Measurements from ENCODE around the gene SRP14.

SRP14 gene

GRCh38 chr15:40072216-40072990, 33.4 kb upstream of the SRP14 start:
- TF ChIP-seq CTCF (IDR thresholded peaks at IDR 0.05; ENCODE audit: low read depth, low read length, missing control alignments) = no peak
- no peak for DNase-seq (ENCODE audit: low read depth)
- H3K4me3 ChIP-seq (ENCODE audit: low read depth, low read length) = no peak overlapping the region

DNA sequence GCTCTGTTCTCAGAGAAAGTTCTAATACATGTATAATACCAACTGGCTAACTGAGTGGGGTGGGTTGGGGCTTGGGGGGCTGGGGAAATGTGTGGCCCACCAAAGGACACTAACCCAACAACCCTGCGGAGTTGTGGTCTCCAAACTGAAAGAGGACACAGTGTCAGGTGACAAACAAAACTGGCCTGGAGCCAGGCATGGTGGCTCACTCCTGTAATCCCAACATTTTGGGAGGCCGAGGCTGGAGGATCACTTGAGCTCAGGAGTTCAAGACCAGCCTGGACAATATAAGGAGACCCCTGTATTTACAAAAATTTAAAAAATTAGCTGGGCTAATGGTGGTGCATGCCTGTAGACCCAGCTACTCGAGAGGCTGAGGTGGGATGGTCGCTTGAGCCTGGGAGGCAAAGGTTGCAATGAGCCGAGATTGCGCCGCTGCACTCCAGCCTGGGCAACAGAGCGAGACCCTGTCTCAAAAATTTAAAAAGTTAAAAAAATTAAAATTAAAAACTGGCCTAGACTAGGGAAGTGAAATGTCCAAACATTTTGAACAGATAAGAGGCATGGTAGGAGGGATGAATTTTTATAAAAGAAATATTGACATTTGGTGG, 31.7 kb upstream of the SRP14 start:
- no peak for TF ChIP-seq CTCF (IDR thresholded peaks at IDR 0.05; ENCODE audit: low read depth, low read length, missing control alignments)
- H3K4me3 ChIP-seq (ENCODE audit: low read depth, low read length) = no peak overlapping the region
- DNase-seq (ENCODE audit: low read depth) = no peak

DNA sequence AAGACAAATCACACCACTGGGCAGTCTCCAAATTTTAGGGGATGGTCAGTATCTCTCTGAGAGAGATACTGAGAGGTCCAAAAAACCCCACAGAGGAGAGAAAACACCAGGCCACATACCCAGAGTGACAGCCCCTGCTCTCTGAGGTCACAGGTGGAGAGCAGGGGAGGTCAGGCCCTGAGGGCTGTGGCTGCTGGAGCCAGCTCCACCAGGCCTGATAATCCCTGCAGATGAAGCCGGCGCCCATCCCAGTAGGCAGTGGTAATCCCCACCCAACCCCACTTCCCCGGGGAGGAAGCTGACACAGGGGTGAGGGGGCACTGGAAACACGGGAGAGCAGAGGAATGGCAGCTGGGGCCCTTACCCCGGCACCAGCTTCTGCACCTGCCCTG, 31.2 kb upstream of the SRP14 start:
- no peak for TF ChIP-seq CTCF (IDR thresholded peaks at IDR 0.05; ENCODE audit: low read depth, low read length, missing control alignments)
- DNase-seq (ENCODE audit: low read depth) = no peak

GRCh38 chr15:40069178-40070165, 30.5 kb upstream of the SRP14 start:
- H3K4me3 ChIP-seq (ENCODE audit: low read depth, low read length) = no peak overlapping the region
- TF ChIP-seq CTCF (IDR thresholded peaks at IDR 0.05; ENCODE audit: low read depth, low read length, missing control alignments) = no peak

More for the DNA sequence above, 31.2 kb upstream of the SRP14 start:
- H3K4me3 ChIP-seq (ENCODE audit: low read depth, low read length) = no peak overlapping the region

DNA sequence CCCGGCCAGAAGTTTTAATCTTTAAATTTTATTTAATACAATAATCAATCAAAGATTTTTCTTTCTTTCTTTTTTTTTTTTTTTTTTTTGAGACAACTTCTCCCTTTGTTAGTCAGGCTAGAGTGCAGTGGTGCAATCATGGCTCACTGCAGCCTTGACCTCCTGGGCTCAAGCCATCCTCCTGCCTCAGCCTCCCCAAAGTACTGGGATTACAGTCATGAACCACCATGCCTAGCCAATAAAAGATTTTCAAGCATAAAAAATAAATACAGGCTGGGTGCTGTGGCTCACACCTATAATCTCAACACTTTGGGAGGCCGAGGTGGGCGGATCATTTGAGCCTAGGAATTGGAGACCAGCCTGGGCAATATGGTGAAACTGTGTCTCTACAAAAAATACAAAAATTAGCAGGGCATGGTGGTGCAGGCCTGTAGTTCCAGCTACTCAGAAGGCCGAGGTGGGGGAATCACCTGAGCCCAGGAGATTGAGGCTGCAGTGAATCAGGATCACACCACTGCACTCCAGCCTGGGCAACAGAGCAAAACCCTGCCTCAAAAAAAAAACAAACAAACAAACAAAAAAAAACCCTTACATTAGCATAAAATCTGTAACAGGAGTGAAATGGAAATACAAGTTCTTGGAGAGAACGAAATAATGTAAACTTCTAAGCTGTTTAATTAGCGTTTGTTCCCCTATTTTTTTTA, 29.1 kb upstream of the SRP14 start:
- no peak for TF ChIP-seq CTCF (IDR thresholded peaks at IDR 0.05; ENCODE audit: low read depth, low read length, missing control alignments)
- H3K4me3 ChIP-seq (ENCODE audit: low read depth, low read length) = no peak overlapping the region
- DNase-seq (ENCODE audit: low read depth) = no peak

More at GRCh38 chr15:40069178-40070165, 30.5 kb upstream of the SRP14 start:
- no peak for DNase-seq (ENCODE audit: low read depth)

DNA sequence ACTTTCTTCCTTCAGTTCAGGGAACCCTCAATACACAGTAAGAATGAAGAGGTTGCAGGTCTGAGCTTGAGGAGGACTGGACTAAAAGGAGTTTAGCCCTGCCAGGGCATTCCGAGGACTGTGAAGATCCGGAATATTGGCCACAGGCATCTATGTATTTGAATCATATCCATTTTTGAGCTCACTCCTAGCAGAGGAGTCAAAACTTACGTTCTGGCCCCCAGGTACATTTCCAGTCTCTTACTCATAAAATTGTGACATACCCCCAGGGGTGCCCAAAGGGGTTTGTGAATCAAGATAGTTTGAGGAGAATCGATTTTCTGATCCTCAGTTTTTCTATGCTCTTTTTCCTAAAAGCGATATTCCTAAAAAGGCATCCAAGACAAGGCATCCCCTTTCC, 27.6 kb upstream of the SRP14 start:
- DNase-seq (ENCODE audit: low read depth) = no peak
- H3K4me3 ChIP-seq (ENCODE audit: low read depth, low read length) = no peak overlapping the region
- TF ChIP-seq CTCF (IDR thresholded peaks at IDR 0.05; ENCODE audit: low read depth, low read length, missing control alignments) = no peak
